Keratinocyte (primary cell): ENCODE measurements around the gene NDUFB11. TPM values are rescaled to one million over a fixed set of nuclear protein-coding genes. Genes with fewer than 3 reads are reported as not detected.

Experiments
- DNase-seq: peaks from one replicate; pipeline ENCODE4 v3.0.0-alpha.2; 2011; ENCODE audit warnings: low read depth, missing footprints, low spot score
- FAIRE-seq: peaks from 2 replicates; lab custom pipeline; 2011; peaks lifted over from hg19 to GRCh38; lab: Jason Lieb, UNC
- H2AFZ ChIP-seq: 2 replicates; pipeline ENCODE4 v1.6.0; 2012; ENCODE audit warnings: low read length, control low read depth, inconsistent platforms; ENCODE audit not compliant: control insufficient read depth
- H3K27ac ChIP-seq: 2 replicates; pipeline ENCODE4 v1.5.1; 2011; ENCODE audit warnings: low read length; ENCODE audit not compliant: control insufficient read depth, insufficient read depth
- H3K27me3 ChIP-seq: 3 replicates; pipeline ENCODE4 v1.6.0; 2011; ENCODE audit warnings: low read length; ENCODE audit not compliant: control insufficient read depth, insufficient read depth; ENCODE audit errors: extremely low read depth
- H3K36me3 ChIP-seq, 2 experiments: 2 replicates in 1 of 2; 3 replicates in 1 of 2; pipeline ENCODE4 v1.5.1; 2011; ENCODE audit warnings: low read length in 2 of 2, mild to moderate bottlenecking in 1 of 2; ENCODE audit not compliant: control insufficient read depth in 2 of 2, insufficient read depth in 2 of 2; ENCODE audit errors: extremely low read depth in 1 of 2
- H3K4me1 ChIP-seq: 3 replicates; pipeline ENCODE4 v1.5.1; 2011; ENCODE audit warnings: low read length; ENCODE audit not compliant: control insufficient read depth, insufficient read depth; ENCODE audit errors: extremely low read depth
- H3K4me2 ChIP-seq: 3 replicates; pipeline ENCODE4 v1.6.0; 2011; ENCODE audit warnings: low read depth, low read length; ENCODE audit not compliant: control insufficient read depth, insufficient read depth; ENCODE audit errors: extremely low read depth
- H3K4me3 ChIP-seq, 3 experiments: fragments of 200-600 bp in 1 of 3; sonication (generic) in 1 of 3; 2 replicates in 2 of 3; 3 replicates in 1 of 3; pipeline ENCODE4 v1.5.1; 2011 to 2016; ENCODE audit warnings: low read length in 3 of 3, mild to moderate bottlenecking in 3 of 3, control low read depth in 2 of 3, inconsistent platforms in 1 of 3, low read depth in 1 of 3, mixed read lengths in 1 of 3, mixed run types in 1 of 3, moderate library complexity in 1 of 3; ENCODE audit not compliant: control insufficient read depth in 2 of 3, insufficient read depth in 2 of 3; ENCODE audit errors: extremely low read depth in 1 of 3
- H3K79me2 ChIP-seq: 2 replicates; pipeline ENCODE4 v1.6.0; 2012; ENCODE audit warnings: low read length; ENCODE audit not compliant: control insufficient read depth, insufficient read depth
- H3K9ac ChIP-seq: 3 replicates; pipeline ENCODE4 v1.6.0; 2011; ENCODE audit warnings: low read length; ENCODE audit not compliant: control insufficient read depth, insufficient read depth; ENCODE audit errors: extremely low read depth
- H3K9me1 ChIP-seq: 3 replicates; pipeline ENCODE4 v1.6.0; 2011; ENCODE audit warnings: low read length; ENCODE audit not compliant: control insufficient read depth, insufficient read depth; ENCODE audit errors: extremely low read depth
- H3K9me3 ChIP-seq: 2 replicates; pipeline ENCODE4 v1.5.1; 2012; ENCODE audit warnings: low read depth, low read length; ENCODE audit not compliant: control insufficient read depth
- H4K20me1 ChIP-seq: 3 replicates; pipeline ENCODE4 v1.6.0; 2011; ENCODE audit warnings: low read length; ENCODE audit not compliant: control insufficient read depth, insufficient read depth; ENCODE audit errors: extremely low read depth
- EZH2 ChIP-seq: IDR thresholded peaks from one replicate; pipeline ENCODE4 v1.6.1; 2012; ENCODE audit warnings: inconsistent platforms, mild to moderate bottlenecking, low read length, moderate library complexity
- dilution Hi-C: fragments of 300-500 bp; cut with MboI; formaldehyde crosslinking; loops from one replicate; pipeline ENCODE4 v1.7.0; 2020; ENCODE audit warnings: low sequenced_read_pairs; ENCODE audit not compliant: extremely low pct_ligation_motif_present
- polyA plus RNA-seq, 5 experiments: library from polyadenylated mRNA; depleted of rRNA in 3 of 5; stranded (reverse) in 3 of 5; stranded (forward) in 1 of 5; unstranded in 1 of 5; fragments of >200 nt; gene quantifications; 1 replicate in 1 of 5; 2 replicates in 3 of 5; 3 replicates in 1 of 5; pipeline versions ENCODE4 v1.2.1 to v1.2.3, GENCODE V29; 2011 to 2012; ENCODE audit warnings: missing spikeins in 2 of 5, low read depth in 1 of 5, low replicate concordance in 1 of 5
- TF ChIP-seq, protein P1 (sequence below), 3 experiments: IDR thresholded peaks in 1 of 3; conservative IDR thresholded peaks in 1 of 3; optimal IDR thresholded peaks in 1 of 3; 2 replicates in 2 of 3; 3 replicates in 1 of 3; pipeline versions ENCODE3 to v1.5.1; 2011; ENCODE audit warnings: low read length in 3 of 3, mild to moderate bottlenecking in 3 of 3, moderate library complexity in 2 of 3, control low read depth in 1 of 3, inconsistent platforms in 1 of 3; ENCODE audit not compliant: insufficient read depth in 2 of 3; ENCODE audit errors: extremely low read depth in 1 of 3

The NDUFB11 gene
- polyA plus RNA-seq, 1 donor (not counting 4 experiments of a cell fraction or from before 2014, with no cell fraction given), result 39.3 TPM

DNA sequence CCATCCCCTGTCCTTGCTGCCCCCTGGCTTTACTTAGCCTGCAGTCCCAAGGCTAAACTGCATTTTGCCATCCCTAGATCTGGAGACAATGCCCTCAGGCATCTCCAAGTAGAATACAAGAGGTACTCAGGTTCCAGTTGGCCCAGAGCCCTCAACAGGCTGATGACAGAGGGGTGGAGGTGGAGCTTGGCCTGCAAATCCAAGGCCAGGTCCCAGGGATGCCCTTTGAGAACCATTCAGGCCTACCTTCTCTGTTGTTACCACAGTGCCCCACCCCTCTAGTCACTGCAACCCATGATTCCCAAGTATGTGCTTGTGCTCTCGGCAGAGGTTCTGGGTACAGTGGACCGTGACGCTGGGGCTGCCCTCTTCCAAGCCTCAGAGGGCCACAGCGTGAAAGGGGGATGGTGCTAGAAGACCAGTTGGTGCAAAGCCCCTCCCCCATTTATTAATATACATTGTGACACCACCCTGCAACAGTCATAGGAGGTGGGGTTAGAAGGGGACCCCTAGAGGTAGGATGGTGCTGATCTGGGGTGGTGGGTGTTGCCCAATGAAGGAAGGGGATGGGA is 42.7 kb upstream of the NDUFB11 start:
- dilution Hi-C loops, result no loop called here
- H3K27ac ChIP-seq, result no peak overlapping the region
- TF ChIP-seq, protein P1, sequence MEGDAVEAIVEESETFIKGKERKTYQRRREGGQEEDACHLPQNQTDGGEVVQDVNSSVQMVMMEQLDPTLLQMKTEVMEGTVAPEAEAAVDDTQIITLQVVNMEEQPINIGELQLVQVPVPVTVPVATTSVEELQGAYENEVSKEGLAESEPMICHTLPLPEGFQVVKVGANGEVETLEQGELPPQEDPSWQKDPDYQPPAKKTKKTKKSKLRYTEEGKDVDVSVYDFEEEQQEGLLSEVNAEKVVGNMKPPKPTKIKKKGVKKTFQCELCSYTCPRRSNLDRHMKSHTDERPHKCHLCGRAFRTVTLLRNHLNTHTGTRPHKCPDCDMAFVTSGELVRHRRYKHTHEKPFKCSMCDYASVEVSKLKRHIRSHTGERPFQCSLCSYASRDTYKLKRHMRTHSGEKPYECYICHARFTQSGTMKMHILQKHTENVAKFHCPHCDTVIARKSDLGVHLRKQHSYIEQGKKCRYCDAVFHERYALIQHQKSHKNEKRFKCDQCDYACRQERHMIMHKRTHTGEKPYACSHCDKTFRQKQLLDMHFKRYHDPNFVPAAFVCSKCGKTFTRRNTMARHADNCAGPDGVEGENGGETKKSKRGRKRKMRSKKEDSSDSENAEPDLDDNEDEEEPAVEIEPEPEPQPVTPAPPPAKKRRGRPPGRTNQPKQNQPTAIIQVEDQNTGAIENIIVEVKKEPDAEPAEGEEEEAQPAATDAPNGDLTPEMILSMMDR (optimal IDR thresholded peaks at IDR 0.05 in 1 of 3, IDR thresholded peaks at IDR 0.05 in 1 of 3, conservative IDR thresholded peaks at IDR 0.05 in 1 of 3; ENCODE audit: extremely low read depth in 1 of 3, insufficient read depth in 2 of 3, low read length in 3 of 3), result no peak
- TF ChIP-seq EZH2, result no peak
- H3K9ac ChIP-seq, result no peak overlapping the region
- H4K20me1 ChIP-seq, result no peaks in the 10 kb centered on the region
- H3K36me3 ChIP-seq, result peaks cover 0 to 5% of the 10 kb centered on the region in 2 experiments
- H3K27me3 ChIP-seq, result no peaks in the 10 kb centered on the region
- DNase-seq, result no peak
- H3K9me3 ChIP-seq, result no peaks in the 10 kb centered on the region
- H3K9me1 ChIP-seq, result no peaks in the 10 kb centered on the region
- no peak overlapping the region for H3K4me2 ChIP-seq
- H2AFZ ChIP-seq, result no peak overlapping the region
- H3K4me3 ChIP-seq, result no peak overlapping the region
- no peak for FAIRE-seq
- peaks cover 7% of the 10 kb centered on the region for H3K79me2 ChIP-seq
- H3K4me1 ChIP-seq, result peaks cover 11% of the 10 kb centered on the region

DNA sequence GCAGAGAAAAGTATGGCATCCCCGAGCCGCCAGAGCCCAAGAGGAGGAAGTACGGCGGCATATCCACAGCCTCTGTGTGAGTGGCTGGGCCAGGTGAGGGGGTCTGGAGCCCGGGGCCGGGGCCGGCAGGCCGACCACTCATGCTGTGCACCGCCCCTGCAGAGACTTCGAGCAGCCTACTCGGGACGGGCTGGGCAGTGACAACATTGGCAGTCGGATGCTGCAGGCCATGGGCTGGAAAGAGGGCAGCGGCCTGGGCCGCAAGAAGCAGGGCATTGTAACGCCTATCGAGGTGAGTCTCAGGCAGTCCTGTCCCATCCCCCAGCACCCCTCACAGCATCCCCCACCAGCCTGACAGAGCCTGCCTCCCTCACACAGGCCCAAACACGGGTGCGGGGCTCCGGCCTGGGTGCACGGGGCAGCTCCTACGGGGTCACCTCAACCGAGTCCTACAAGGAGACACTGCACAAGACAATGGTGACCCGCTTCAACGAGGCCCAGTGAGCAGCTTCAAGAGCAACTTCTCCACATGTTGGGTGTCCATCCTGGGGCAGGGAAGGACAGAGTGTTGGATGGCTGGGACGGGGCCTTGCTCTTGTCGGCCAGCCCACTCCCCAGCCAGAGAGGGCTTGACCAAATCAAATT is 41.7 kb upstream of the NDUFB11 start:
- H3K36me3 ChIP-seq, result peaks cover 0 to 8% of the 10 kb centered on the region in 2 experiments
- H3K27me3 ChIP-seq, result no peaks in the 10 kb centered on the region
- H3K27ac ChIP-seq, result no peak overlapping the region
- H3K4me1 ChIP-seq, result peaks cover 3% of the 10 kb centered on the region
- no peak for TF ChIP-seq EZH2
- TF ChIP-seq, protein P1 (optimal IDR thresholded peaks at IDR 0.05 in 1 of 3, IDR thresholded peaks at IDR 0.05 in 1 of 3, conservative IDR thresholded peaks at IDR 0.05 in 1 of 3; ENCODE audit: extremely low read depth in 1 of 3, insufficient read depth in 2 of 3, low read length in 3 of 3), result no peak
- FAIRE-seq (no peak), DNase-seq (no peak)
- no peak overlapping the region for H2AFZ ChIP-seq
- no peak overlapping the region for H3K9ac ChIP-seq
- no peaks in the 10 kb centered on the region for H3K9me3 ChIP-seq
- no peak overlapping the region for H3K4me3 ChIP-seq
- H3K79me2 ChIP-seq, result no peaks in the 10 kb centered on the region
- H4K20me1 ChIP-seq, result no peaks in the 10 kb centered on the region
- no peaks in the 10 kb centered on the region for H3K9me1 ChIP-seq
- no peak overlapping the region for H3K4me2 ChIP-seq
- dilution Hi-C loops, result no loop called here
